Skeletal muscle satellite cell (primary cell): Measurements from ENCODE around the gene TMEM145.

Experiments
- H3K27me3 ChIP-seq: 2 replicates; pipeline ENCODE4 v1.7.0; 2013; ENCODE audit warnings: low read length; ENCODE audit not compliant: control insufficient read depth, insufficient read depth
- H3K36me3 ChIP-seq: 2 replicates; pipeline ENCODE4 v1.7.0; 2013; ENCODE audit warnings: mild to moderate bottlenecking, control low read depth, low read length; ENCODE audit not compliant: insufficient read depth
- H3K4me1 ChIP-seq: 2 replicates; pipeline ENCODE4 v1.7.0; 2013; ENCODE audit warnings: low read length; ENCODE audit not compliant: control insufficient read depth, insufficient read depth
- H3K4me2 ChIP-seq: 2 replicates; pipeline ENCODE4 v1.7.0; 2013; ENCODE audit warnings: mild to moderate bottlenecking, low read length
- H3K4me3 ChIP-seq: 2 replicates; pipeline ENCODE4 v1.7.0; 2013; ENCODE audit warnings: low read length
- H3K9ac ChIP-seq: 2 replicates; pipeline ENCODE4 v1.7.0; 2013; ENCODE audit warnings: mild to moderate bottlenecking, low read depth, low read length, moderate library complexity
- H3K9me3 ChIP-seq: replicated peaks from 2 replicates; pipeline ENCODE4 v1.7.0; 2013; ENCODE audit warnings: mild to moderate bottlenecking, control low read depth, low read length

Gene TMEM145

DNA sequence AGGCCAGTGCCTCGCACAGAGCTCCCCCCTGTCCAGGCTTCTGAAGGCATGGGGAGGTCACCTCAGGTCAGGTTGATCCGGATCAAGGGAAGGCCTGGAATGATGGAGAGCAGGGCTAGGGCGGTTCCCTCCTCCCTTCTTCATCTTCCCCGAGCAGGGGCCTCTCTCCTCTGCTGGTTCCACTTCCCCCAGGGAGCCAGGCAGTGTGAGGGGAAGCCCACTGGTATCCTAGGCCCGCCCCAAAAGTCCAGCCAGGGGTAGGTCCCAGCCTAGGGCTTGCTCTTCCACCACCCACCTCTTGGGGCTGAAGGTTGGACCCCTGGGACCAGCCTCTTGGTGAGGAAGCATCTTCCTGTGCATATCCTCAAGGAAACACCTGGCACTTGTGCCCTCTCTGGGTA lies 27.6 kb upstream of the TMEM145 start:
- peak overlapping the region; percentile 22 for H3K9ac ChIP-seq
- peak overlapping the region; percentile 87 for H3K4me3 ChIP-seq
- H3K4me2 ChIP-seq: peak overlapping the region; percentile 98
- no peaks in the 10 kb centered on the region for H3K9me3 ChIP-seq
- peaks cover 41% of the 10 kb centered on the region for H3K4me1 ChIP-seq
- no peaks in the 10 kb centered on the region for H3K27me3 ChIP-seq
- H3K36me3 ChIP-seq: peaks cover 38% of the 10 kb centered on the region

DNA sequence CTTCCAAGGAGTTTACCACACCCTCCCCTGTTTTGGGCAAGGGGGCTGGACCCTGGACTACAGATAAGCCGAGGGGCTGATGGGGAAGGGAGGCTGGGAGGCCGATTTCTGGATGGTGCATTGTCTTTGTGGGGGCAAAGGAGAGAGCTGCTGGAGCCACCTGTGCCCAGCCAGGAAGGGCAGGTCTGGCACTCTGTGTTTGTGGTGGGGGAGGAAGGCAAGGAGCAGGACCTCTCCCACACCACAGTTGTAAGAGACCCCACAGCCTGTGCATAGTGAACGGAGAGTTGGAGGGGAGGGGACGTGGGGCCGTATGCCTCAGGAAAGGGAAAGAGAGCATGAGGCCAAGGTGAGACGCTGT lies 27.1 kb upstream of the TMEM145 start:
- Histone ChIP-seq H3K36me3 (peaks cover 42% of the 10 kb centered on the region), H3K4me1 (peaks cover 41% of the 10 kb centered on the region), H3K4me3 (peak overlapping the region; percentile 87), H3K27me3 (no peaks in the 10 kb centered on the region), H3K4me2 (peak overlapping the region; percentile 98), H3K9ac (peak overlapping the region; percentile 22), H3K9me3 (no peaks in the 10 kb centered on the region)

DNA sequence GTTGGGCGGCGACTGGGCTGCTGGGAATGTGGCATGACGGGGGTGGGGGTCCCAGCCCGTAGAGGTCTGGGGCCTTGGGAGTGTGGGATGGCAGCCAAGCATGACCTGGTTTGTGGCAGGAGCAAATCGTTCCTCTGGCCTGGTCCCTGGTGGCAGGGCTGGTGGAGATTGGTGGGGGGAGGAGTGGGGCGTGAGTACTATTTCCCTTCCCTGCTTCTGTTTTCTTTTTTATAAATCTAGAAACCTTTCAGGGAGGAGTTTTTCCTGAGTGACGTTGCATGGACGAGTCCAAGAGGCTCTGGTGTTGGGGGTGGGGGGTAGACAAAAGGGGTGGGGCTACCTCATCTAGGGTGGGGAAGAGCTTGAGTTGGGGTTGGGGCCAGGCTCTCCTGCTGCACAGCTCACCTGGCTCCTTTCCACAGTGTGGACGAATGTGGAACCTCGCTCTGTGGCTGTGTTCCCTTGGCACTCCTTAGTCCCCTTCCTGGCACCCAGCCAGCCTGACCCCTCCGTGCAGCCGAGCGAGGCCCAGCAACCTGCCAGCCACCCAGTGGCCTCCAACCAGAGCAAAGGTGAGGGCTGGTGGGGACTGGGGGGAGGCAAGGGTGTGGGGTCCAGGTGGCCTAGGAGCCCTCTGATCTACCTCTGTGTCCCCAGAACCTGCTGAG lies 26.6 kb upstream of the TMEM145 start:
- H3K9ac ChIP-seq: peak overlapping the region; percentile 22
- no peak overlapping the region for H3K4me3 ChIP-seq
- no peaks in the 10 kb centered on the region for H3K27me3 ChIP-seq
- H3K9me3 ChIP-seq: no peaks in the 10 kb centered on the region
- peak overlapping the region; percentile 98 for H3K4me2 ChIP-seq
- peaks cover 36% of the 10 kb centered on the region for H3K4me1 ChIP-seq
- peaks cover 47% of the 10 kb centered on the region for H3K36me3 ChIP-seq

DNA sequence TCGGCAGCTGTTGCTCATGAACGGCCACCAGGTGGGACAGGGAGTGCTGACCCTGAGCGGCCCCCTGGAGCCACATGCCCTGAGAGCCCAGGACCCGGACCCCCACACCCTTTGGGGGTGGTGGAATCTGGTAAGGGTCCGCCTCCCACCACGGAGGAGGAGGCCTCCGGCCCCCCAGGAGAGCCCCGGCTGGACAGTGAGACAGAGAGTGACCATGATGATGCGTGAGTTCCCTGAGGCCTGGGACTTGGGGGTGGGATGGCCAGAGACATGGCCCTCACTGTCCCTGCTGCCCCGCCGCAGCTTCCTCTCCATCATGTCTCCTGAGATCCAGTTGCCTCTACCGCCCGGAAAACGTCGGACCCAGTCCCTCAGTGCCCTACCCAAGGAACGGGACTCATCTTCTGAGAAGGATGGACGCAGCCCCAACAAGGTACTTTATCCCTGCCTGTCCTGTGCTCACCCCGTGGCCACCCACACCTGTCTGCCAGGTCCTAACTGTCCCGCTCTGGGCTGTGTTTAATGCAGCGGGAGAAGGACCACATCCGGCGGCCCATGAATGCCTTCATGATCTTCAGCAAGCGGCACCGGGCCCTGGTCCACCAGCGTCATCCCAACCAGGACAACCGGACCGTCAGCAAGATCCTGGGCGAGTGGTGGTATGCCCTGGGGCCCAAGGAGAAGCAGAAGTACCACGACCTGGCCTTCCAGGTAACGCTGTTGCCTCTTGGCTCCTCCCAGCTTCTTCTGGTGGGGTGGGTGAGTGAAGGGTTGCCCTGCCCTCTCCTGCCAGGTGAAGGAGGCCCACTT lies 25.9 kb upstream of the TMEM145 start:
- peaks cover 54% of the 10 kb centered on the region for H3K36me3 ChIP-seq
- H3K4me1 ChIP-seq: peaks cover 29% of the 10 kb centered on the region
- H3K4me2 ChIP-seq: no peak overlapping the region
- no peak overlapping the region for H3K9ac ChIP-seq
- no peak overlapping the region for H3K4me3 ChIP-seq
- H3K27me3 ChIP-seq: no peaks in the 10 kb centered on the region
- no peaks in the 10 kb centered on the region for H3K9me3 ChIP-seq

DNA sequence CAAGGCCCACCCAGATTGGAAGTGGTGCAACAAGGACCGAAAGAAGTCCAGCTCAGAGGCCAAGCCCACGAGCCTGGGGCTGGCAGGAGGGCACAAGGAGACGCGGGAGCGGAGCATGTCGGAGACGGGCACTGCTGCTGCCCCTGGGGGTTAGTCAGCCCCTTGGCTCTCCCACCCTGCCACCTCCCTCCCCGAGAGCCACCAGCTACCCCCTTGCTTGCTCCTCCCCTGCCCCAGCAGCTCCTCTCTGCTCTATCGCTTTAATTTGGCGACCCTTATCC lies 25.3 kb upstream of the TMEM145 start:
- H3K4me2 ChIP-seq: no peak overlapping the region
- no peaks in the 10 kb centered on the region for H3K27me3 ChIP-seq
- no peaks in the 10 kb centered on the region for H3K9me3 ChIP-seq
- peaks cover 23% of the 10 kb centered on the region for H3K4me1 ChIP-seq
- no peak overlapping the region for H3K9ac ChIP-seq
- H3K36me3 ChIP-seq: peaks cover 60% of the 10 kb centered on the region
- no peak overlapping the region for H3K4me3 ChIP-seq

DNA sequence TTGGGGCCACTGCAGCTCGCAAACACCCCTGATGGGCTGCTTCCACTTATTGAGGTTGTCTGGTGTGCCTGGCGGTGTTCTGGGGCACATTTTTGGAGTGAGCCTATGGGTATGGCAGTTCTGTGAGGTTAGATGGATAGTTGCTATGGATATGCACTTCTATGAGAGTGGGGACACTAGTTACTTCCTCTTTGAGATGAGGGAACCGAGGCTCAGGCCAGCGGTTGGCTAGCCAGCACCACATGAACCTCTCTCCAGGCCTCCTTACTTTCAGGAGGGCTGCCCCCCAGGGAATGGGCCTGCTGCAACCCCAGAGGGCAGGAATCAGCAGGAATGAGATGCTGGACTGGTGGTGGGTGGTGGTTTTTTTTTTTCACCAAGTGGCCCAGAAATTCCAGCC lies 24.7 kb upstream of the TMEM145 start:
- Histone ChIP-seq H3K4me3 (no peak overlapping the region), H3K4me1 (peaks cover 17% of the 10 kb centered on the region), H3K36me3 (peaks cover 66% of the 10 kb centered on the region)

DNA sequence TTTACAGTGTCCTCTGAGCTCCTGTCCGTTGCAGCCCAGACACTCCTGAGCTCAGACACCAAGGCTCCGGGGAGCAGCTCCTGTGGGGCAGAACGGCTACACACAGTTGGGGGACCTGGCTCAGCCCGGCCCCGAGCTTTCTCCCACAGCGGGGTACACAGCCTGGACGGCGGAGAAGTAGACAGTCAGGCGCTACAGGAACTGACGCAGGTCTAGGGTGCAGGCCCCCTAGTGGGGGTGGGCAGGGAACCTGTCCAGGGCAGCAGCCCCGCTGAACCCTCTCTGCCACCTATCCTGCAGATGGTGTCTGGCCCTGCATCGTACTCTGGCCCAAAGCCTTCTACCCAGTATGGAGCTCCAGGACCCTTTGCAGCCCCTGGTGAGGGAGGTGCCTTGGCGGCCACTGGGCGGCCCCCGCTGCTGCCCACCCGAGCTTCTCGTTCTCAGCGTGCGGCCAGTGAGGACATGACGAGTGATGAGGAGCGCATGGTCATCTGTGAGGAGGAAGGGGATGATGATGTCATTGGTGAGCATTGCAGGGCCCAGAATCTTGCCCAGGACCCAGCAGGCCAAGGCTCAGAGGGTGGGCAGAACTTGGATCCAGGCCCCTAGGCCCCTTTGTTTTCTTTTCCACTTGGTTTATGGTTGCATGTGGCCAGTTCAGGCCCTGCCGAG lies 24.1 kb upstream of the TMEM145 start:
- no peak overlapping the region for H3K4me2 ChIP-seq
- H3K9me3 ChIP-seq: no peaks in the 10 kb centered on the region
- H3K9ac ChIP-seq: no peak overlapping the region
- peaks cover 71% of the 10 kb centered on the region for H3K36me3 ChIP-seq
- no peak overlapping the region for H3K4me3 ChIP-seq
- peaks cover 16% of the 10 kb centered on the region for H3K4me1 ChIP-seq
- H3K27me3 ChIP-seq: no peaks in the 10 kb centered on the region

More for the DNA sequence above, 24.7 kb upstream of the TMEM145 start:
- Histone ChIP-seq H3K4me2 (no peak overlapping the region), H3K9me3 (no peaks in the 10 kb centered on the region), H3K27me3 (no peaks in the 10 kb centered on the region), H3K9ac (no peak overlapping the region)

DNA sequence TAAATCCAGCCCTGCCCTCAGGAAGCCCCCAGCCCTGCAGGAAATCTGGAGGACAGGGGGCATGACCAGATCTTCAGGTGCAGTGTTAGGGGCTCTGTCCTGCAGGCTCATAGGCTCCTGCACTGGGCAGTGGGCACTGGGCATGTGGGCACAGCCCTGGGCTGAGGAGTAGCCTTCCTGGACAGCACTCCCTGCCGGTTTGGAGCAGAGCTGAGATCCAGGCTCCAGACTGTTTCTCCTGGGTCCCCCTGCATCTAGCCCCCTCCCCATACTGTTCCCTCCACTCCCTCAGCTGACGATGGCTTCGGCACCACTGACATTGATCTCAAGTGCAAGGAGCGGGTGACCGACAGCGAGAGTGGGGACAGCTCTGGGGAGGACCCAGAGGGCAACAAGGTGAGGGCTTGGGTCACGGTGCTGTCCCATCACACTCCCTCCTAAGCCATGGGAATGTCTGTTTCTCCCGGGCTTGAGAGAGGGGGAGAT lies 23.5 kb upstream of the TMEM145 start:
- no peaks in the 10 kb centered on the region for H3K9me3 ChIP-seq
- H3K4me2 ChIP-seq: no peak overlapping the region
- H3K9ac ChIP-seq: no peak overlapping the region
- H3K36me3 ChIP-seq: peaks cover 77% of the 10 kb centered on the region
- peaks cover 16% of the 10 kb centered on the region for H3K4me1 ChIP-seq
- no peaks in the 10 kb centered on the region for H3K27me3 ChIP-seq
- H3K4me3 ChIP-seq: no peak overlapping the region

DNA sequence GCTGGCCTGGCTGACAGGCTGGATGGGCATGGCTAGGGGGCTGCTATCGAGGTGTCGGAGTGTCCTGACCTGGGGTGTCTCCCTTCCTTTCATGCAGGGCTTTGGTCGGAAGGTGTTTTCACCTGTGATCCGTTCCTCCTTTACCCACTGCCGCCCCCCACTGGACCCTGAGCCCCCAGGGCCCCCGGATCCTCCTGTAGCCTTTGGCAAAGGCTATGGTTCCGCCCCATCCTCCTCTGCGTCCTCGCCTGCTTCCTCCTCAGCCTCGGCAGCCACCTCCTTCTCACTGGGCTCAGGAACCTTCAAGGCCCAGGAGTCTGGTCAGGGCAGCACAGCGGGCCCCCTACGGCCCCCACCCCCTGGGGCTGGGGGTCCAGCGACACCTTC lies 23.0 kb upstream of the TMEM145 start:
- Histone ChIP-seq H3K9ac (no peak overlapping the region), H3K4me3 (no peak overlapping the region), H3K4me1 (peaks cover 12% of the 10 kb centered on the region), H3K9me3 (no peaks in the 10 kb centered on the region), H3K4me2 (no peak overlapping the region), H3K36me3 (peaks cover 77% of the 10 kb centered on the region), H3K27me3 (no peaks in the 10 kb centered on the region)

DNA sequence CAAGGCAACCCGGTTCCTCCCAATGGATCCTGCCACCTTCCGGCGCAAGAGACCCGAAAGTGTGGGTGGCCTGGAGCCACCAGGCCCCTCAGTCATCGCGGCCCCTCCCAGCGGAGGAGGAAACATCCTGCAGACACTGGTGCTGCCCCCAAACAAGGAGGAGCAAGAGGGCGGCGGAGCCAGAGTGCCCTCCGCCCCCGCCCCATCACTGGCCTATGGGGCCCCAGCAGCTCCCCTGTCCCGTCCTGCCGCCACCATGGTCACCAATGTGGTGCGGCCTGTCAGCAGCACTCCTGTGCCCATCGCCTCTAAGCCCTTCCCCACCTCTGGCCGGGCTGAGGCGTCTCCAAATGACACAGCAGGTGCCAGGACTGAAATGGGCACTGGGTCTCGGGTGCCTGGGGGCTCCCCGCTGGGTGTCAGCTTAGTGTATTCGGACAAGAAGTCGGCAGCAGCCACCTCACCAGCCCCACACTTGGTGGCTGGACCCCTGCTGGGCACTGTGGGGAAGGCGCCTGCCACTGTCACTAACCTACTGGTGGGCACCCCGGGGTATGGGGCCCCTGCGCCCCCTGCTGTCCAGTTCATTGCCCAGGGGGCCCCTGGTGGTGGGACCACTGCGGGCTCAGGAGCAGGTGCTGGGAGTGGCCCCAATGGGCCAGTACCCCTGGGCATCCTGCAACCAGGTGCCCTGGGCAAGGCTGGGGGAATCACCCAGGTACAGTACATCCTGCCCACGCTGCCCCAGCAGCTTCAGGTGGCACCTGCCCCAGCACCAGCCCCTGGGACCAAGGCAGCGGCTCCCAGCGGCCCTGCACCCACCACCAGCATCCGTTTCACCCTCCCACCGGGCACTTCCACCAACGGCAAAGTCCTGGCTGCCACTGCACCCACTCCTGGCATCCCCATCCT lies 22.3 kb upstream of the TMEM145 start:
- Histone ChIP-seq H3K4me2 (no peak overlapping the region), H3K36me3 (peaks cover 80% of the 10 kb centered on the region), H3K4me1 (peaks cover 6% of the 10 kb centered on the region), H3K27me3 (no peaks in the 10 kb centered on the region), H3K9me3 (no peaks in the 10 kb centered on the region), H3K9ac (no peak overlapping the region), H3K4me3 (no peak overlapping the region)

DNA sequence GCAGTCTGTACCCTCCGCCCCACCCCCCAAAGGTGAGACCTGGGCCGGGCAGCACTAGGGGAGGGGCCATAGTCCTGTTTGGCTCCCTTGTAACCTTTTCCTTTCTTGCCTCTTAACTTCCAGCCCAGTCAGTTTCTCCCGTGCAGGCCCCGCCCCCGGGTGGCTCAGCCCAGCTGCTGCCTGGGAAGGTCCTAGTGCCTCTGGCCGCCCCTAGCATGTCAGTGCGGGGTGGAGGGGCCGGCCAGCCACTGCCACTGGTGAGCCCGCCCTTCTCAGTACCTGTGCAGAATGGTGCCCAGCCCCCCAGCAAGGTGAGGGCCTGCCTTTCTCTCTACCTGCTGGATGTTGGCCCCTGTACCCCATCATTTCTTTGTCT lies 21.7 kb upstream of the TMEM145 start:
- peaks cover 84% of the 10 kb centered on the region for H3K36me3 ChIP-seq

More for the DNA sequence above, 21.7 kb upstream of the TMEM145 start:
- Histone ChIP-seq H3K4me2 (no peak overlapping the region), H3K4me1 (no peaks in the 10 kb centered on the region), H3K4me3 (no peak overlapping the region), H3K27me3 (no peaks in the 10 kb centered on the region), H3K9me3 (no peaks in the 10 kb centered on the region), H3K9ac (no peak overlapping the region)
